ENCODE measurements around the gene TWIST2.

The TWIST2 gene

DNA sequence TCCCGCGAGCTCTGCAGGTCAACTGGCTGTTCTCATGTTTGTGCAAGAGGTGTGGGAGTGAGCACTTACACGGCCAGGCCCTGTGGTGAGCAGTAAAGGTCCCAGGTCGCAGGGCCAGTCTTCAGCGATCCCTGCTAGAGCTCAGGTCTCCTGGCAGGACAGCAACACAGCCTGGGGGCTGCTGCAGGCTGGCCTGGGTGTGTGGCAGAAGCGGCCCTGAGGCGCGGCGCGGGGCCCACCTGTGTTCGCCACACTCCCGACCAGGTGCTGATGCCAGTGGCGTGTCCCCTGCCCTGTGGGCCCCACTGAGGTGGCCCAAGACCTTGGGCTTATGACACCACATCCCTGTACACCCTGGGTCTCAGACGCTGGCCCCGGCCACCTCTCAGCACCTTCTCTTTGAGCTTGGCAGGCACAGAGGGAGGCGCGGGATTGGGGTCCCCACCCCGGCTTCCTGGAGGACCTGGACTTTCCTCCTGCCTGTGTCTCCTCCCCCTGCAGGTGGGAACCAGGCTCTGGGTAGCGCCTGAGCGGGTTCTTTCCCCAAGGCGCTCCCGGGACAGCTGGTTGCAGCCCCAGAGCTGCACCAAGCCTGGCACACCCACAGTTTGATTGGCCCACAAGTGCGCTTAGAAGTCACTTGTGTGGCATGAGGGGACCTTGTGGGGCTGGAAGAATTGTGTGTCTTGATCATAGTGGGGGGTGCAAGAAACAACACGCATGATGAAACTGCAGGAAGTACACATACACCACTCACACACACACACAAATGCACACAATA, 59.2 kb downstream of the TWIST2 start:
- DNase-seq = no peak

- DNase-seq = no peak
Measured at GRCh38 chr2:238907717-238908173, 59.9 kb downstream of the TWIST2 start.

DNA sequence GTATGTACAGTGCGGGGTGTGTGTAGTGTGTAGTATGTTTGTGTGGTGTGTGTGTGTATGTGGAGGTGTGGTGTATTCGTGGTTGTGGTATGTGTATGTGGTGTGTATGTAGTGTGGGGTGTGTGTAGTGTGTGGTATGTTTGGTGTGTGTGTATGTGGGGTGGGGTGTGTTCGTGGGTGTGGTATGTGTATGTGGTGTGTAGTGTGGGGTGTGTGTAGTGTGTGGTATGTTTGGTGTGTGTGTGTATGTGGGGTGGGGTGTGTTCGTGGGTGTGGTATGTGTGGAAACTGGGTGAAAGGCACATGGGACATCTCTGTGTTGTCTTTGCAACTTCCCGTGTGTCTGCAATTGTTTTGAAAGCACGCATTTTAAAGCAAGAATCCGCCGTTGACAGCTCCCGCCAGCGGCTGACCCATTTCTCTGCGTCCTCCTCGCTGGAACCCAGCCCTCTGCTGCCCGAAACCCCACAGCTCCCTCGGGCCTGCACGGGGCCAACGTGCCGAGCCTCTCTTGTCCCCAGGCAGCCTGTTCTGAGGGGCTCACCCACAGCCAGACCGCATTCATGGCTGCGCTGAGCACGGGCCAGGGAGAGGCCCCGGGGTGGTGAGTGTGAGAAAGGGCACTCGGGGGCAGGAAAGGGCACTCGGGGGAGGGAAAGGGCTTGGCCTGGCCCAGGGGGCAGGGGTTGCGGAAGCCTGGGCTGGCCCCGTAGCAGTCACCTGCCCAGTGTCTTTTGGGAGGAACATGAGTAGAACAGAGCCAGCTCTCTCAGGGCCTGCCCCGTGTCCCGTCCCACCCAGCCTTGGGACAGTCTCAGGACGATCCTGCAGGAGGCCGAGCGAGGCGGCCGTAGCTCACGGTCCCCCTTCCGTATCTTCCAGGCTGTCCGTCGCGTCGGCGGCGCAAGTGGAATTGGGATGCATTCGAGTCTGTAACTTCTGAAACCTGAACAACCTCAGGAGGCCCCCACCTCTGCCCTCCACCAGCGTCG, 61.4 kb downstream of the TWIST2 start:
- DNase-seq = no peak

DNA sequence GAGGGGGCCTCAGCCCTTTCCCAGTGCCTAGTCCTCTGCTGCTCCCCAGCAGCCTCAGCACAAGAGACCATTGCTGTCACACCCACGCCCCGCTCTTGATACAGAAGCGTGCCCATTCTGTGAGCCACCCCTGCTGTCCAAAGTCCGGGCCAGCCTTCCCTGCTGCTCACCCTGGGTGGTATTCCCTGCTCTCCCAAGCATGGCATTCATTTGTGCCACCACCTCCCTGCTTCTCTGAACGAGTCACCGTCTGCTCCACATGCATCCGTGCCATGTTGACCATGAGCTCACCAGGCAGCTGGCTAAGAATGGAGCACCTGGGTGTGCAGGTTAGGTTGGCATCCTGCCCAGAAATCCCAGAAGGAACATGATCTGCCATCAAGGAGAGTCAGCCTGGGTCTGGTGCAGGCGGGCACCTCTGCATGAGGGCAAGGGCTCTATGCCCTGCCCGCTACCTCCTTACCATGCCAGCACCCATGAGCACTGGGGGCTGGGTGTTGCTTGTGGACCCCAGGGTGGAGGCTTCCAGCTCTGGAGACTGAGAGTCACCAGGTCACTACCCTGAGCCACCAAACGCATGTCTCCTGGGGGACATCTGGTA, 63.0 kb downstream of the TWIST2 start:
- DNase-seq = no peak

GRCh38 chr2:238911376-238912227, 63.7 kb downstream of the TWIST2 start:
- DNase-seq = no peak

DNA sequence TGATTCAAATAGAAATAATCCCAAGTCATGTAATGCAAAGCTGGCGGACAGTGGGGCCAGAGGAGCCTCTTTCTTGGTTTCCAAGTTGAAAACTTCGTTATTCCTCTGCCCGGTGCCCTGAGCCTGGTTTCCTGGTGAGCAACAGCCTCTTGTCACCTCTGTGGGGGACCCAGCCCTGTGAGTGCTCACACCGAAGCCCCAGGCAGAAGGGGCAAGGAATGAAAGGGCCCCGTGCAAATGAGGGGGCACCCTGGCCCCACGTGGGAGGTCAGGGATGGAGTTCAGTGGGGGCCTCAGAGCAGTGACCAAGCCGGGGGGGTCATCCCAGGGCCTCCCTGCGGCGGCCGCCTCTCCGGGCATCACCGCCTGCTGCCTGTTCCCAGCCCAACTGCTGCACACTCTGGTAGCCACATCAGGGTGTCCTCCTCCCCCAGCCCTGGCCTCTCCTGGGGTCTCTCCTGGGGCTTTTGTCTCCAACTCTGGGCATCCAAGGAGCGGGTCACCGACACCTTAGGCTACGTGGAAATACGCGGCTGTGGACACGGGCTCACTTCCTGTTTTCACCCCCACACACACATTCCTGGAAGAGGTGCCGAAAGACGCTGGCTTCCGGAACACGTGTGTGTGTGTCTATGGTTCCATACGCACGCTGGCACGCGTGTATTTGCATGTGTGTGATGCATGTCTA, 64.5 kb downstream of the TWIST2 start:
- no peak for DNase-seq

DNA sequence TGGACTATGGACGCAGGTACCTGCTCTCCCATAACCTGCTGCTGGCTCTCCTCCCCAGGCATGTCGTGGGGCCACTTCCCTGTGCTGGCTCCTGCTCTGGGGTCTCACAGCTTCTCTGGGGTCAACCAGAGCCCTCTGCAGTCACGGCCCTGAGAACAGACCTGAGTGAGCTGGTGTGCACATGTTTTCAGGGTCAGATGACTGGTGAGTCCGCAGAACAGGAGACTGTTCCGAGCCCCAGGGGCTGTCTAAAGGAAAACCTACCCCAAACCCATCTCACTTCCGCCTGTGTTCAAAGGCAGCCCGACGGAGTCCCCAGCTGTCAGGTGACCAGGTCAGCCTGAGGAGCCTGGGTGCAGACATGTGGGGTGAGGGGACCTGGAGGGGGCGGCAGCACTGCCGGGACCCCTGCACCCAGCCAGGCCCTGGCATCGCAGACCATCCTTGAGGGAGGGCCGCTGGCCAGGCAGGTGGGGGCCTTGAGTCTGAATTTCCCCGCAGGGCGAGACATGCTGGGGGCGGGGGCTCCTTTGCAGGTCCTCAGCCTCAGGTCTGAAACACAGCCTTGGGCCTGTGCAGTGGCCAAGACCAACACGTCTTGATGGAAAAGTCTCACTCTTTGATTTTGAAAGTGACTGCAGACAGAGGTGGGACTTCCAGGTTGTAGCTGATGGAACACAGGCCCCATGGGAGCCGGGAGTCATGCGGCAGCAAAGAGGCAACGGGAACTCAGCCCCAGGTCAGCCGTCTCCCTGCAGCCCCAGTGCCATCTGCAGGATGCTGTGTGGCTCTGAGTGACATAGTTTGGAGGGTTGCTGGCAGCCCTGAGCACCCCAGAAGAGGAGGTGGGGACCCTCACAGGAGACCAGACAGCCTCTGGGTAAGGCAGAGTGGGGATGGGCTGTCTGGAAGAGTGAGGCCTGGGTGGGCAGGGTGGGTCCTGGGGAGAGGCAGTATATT, 65.3 kb downstream of the TWIST2 start:
- no peak for DNase-seq

DNA sequence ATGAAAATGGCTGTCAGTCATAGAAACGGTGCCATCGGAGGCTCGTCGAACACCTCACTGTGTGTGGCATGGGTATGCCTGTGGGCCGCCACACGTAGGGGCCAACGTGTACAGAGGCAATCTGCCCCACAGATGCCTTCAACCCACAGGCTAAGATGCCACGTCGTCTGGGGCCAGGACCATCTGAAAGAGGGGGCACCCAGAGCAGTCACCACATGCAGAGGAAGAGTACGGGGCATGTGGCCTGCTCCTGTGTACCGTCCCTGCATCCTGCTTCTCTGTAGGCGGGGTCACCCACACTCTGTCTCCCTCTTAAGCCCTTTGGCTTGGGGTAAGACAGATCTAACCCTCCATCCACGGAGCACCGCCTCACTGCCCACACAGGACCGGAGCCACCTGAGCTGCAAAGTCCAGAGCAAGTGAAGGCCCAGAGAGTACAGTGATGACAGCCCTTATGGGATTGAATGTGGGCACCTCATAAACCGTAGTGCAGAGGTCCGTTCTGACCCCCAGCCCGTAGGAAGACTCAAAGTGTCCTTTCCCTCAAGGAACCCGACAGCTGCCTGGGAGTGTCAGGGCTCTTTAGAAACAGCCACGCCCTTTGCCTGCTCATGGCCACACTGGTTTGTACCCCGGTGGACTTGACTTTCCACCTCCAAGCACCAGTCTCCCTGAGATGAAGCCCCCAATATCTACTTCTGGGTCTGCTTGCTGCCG, 66.2 kb downstream of the TWIST2 start:
- no peak for DNase-seq

DNA sequence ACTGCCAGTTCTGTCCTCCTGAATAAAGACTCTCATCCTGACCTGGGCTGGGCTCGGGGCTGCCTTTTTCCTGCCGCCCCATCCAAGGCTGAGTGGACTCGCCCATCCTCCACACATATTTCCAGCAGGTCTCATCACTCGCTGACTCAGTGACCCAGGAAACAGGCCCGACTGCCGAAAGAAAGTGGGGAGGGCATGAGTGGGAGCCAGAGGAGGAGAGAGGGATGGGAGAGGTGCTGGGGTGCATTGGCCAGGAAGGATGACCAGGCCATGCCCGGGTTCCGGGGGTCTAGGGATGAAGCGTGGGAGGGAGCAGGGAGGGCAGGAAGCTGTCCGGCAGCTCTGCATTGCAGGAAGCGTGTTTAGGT, 66.7 kb downstream of the TWIST2 start:
- no peak for DNase-seq

- DNase-seq = no peak
Measured at GRCh38 chr2:238915196-238915595, 67.3 kb downstream of the TWIST2 start.

DNA sequence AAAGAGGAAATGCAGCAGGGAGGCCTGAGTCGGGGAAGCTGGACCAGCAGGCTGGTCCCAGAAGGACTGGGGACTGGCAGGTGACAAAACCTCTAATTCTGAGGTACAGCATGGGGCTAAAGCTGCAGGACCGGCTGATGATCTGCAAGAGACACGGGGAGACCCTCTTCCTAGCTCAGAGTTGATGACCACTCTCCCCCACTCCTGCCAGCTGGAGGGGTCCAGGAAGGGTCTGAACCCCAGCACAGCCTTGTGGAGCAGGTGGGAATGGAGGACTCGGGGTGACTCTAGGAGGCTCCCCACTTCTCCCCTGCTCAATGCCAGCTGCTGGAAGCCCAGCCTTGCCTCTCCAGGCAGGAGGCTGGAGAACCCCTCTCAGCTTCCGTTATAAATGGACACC, 67.7 kb downstream of the TWIST2 start:
- no peak for DNase-seq

GRCh38 chr2:238916176-238916874, 68.4 kb downstream of the TWIST2 start:
- no peak for DNase-seq

DNA sequence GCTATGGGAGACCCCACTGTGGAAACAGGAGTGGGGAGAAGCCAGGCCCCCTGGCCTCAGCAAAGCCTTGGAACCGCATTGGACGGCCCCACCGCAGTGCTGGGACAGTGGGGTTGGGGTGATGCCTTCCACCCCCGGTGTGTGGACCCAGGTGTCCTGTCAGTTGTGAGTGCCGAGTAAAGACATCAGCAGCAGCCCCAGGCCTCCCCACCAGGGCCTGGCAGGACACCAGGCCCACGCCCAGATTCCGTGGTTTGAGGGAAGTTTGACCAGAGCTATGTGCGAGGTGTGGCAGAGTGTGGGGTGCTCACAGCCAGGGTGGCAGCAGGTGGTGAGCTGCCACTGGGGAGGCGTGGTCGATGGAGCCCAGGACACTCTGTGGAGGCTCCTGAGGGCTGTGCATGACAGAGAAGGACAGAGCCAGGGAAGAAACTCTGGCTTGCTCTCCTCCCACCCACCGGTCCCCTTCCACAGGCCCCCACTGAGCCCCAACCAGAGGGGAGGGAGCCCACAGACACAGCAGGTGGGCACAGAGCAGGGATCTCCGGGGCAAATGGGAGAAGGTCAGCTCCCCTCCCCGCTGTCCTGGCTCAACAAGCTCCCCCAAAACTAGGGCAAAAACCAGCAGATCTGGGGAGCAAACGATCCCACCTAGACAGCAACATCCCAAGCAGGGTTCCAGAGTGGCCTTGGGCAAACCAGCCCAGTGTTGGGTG, 69.1 kb downstream of the TWIST2 start:
- no peak for DNase-seq

GRCh38 chr2:238919307-238919706, 71.4 kb downstream of the TWIST2 start:
- DNase-seq = no peak

DNA sequence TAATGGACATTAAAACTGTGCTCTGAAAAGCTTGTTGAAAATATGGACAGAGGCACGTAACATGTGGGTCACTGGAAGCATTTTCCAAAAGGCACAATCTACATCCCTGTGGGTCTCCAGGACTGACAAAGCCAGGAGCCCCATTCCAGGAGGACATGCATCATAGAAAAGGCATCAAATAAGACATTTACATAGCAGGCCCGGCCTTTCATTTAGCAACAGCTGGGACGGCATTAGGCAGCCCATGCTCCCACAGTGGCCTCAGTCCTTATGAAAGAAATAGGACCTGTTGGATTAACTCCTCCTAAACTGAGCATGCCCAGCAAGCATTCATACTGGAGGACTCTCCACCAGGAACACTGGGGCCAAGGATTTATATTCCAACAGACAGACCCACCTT, 72.2 kb downstream of the TWIST2 start:
- no peak for DNase-seq

- no peak for DNase-seq
Measured at GRCh38 chr2:238920601-238921001, 72.7 kb downstream of the TWIST2 start.

DNA sequence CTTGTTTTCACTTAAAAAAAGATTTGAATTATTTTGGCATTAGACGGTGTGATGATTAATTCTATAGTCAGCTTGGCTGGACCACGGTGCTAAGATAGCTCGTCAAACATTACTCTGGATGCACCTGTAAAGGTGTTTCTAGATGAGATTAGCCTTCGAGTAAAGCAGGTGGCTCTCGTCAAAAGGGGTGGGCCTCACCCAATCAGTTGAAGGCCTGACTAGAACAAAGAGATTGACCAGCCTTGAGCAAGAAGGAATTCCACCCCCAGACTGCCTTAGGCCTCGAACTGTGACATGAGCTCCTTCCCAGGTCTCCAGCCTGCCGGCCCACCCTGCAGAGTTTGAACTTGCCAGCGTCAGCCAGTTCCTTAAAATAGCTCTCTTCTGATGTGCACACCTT, 73.4 kb downstream of the TWIST2 start:
- DNase-seq = no peak

- no peak for DNase-seq
Measured at GRCh38 chr2:238921681-238922319, 73.9 kb downstream of the TWIST2 start.

Data from CD4-positive, alpha-beta T cell treated with Interleukin-10 for 1 hour (primary cell).